ENCODE results near the gene NTNG1. TPM values are rescaled to one million over a fixed set of nuclear protein-coding genes. Genes with fewer than 3 reads are reported as not detected.

The NTNG1 gene
- total RNA-seq, 1 experiment from 2014 or later, result not detected

DNA sequence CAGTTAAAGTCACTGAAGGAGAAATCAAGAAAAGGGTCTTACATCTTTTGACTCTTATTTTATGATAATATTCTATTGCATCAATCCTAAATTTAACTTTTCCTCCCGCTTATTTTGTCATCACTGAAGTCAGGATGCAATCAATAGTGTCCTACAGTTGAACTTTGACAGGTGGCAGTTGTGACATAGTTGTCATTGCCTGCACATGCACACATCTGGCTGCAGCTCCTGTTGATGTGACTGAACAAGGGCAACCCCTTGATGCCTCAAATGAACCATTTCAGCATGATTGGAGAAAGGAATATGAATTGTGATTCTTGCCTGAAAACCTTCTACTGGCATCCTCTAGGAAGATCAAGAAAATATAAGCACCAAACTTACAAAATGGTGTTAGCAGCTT, 157.7 kb downstream of the NTNG1 start:
- ChIA-PET POLR2A (no interaction called here), CTCF (no interaction called here)
- no peaks in the 10 kb centered on the region for H3K36me3 Mint-ChIP-seq (ENCODE audit: insufficient read depth, unreplicated experiment)
- H3K27me3 Mint-ChIP-seq (ENCODE audit: insufficient read depth, unreplicated experiment), result no peaks in the 10 kb centered on the region
- no peaks in the 10 kb centered on the region for H3K9me3 Mint-ChIP-seq (ENCODE audit: unreplicated experiment)
- intact Hi-C loops (cut with micrococcal nuclease), result no loop called here
- H3K4me1 Mint-ChIP-seq (ENCODE audit: insufficient read depth, unreplicated experiment), result no peaks in the 10 kb centered on the region
- no peak overlapping the region for H3K27ac Mint-ChIP-seq (ENCODE audit: low read depth, unreplicated experiment)
- no peak for TF ChIP-seq CTCF (IDR thresholded peaks at IDR 0.05; ENCODE audit: unreplicated experiment)
- no peak for DNase-seq (ENCODE audit: unreplicated experiment)
- BruUV-seq (replicated peaks), result no TSS peak
- no peak overlapping the region for H3K4me3 Mint-ChIP-seq (ENCODE audit: unreplicated experiment)

DNA sequence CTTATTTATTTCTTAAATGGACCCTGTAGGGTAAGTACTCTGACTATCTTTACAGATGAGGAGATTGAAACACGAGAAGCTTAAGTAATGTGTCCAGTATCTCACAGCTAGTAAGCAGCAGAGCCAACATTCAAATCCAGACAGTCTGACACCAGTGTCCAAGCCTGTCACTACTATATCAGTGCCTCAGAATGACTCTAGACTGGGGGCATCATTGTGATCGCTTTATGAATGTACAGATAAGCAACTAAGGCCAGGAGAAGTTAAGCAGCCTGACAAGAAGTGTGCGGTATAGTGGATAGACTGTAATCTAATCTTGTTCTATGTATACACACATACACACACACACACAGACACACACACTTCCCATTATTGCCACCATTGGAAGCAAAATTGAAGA, 158.7 kb downstream of the NTNG1 start:
- no peak overlapping the region for H3K27ac Mint-ChIP-seq (ENCODE audit: low read depth, unreplicated experiment)
- ChIA-PET POLR2A (no interaction called here), CTCF (interaction anchor here (1.1 kb wide), 1 partner anchor 11 kb away, joined by 3 read pairs; no protein-coding TSS in a partner anchor)
- H3K4me1 Mint-ChIP-seq (ENCODE audit: insufficient read depth, unreplicated experiment), result no peaks in the 10 kb centered on the region
- no peaks in the 10 kb centered on the region for H3K36me3 Mint-ChIP-seq (ENCODE audit: insufficient read depth, unreplicated experiment)
- no peak for DNase-seq (ENCODE audit: unreplicated experiment)
- H3K27me3 Mint-ChIP-seq (ENCODE audit: insufficient read depth, unreplicated experiment), result no peaks in the 10 kb centered on the region
- H3K4me3 Mint-ChIP-seq (ENCODE audit: unreplicated experiment), result no peak overlapping the region
- no TSS peak for BruUV-seq (replicated peaks)
- intact Hi-C loops (cut with micrococcal nuclease), result no loop called here
- no peak for TF ChIP-seq CTCF (IDR thresholded peaks at IDR 0.05; ENCODE audit: unreplicated experiment)
- H3K9me3 Mint-ChIP-seq (ENCODE audit: unreplicated experiment), result no peaks in the 10 kb centered on the region

DNA sequence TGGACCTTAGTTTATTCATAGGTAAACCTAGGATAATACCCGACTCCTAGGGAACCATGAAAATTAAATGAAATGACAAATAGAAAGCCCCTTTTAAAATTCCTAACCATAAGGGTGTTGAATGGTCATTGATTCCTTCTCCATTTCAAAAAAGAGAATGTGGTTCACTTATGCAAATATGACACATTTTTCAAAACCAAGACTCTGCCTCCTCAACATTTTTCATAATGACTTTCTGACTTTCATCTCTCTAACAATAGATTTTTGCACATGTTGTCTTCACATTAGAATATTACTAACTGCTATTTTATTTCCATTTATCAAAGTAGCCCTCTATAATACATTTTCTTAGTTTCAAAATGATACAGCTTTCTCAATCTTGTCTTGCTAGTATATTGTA, 169.1 kb downstream of the NTNG1 start:
- intact Hi-C loops (cut with micrococcal nuclease), result no loop called here
- BruUV-seq (replicated peaks), result no TSS peak
- Mint-ChIP-seq H3K27ac (ENCODE audit: low read depth, unreplicated experiment) (no peak overlapping the region), H3K36me3 (ENCODE audit: insufficient read depth, unreplicated experiment) (no peaks in the 10 kb centered on the region), H3K9me3 (ENCODE audit: unreplicated experiment) (no peaks in the 10 kb centered on the region), H3K27me3 (ENCODE audit: insufficient read depth, unreplicated experiment) (no peaks in the 10 kb centered on the region), H3K4me1 (ENCODE audit: insufficient read depth, unreplicated experiment) (no peaks in the 10 kb centered on the region), H3K4me3 (ENCODE audit: unreplicated experiment) (no peak overlapping the region)
- ChIA-PET CTCF (interaction anchor here (0.7 kb wide), 1 partner anchor 1931 kb away, joined by 4 read pairs; no protein-coding TSS in a partner anchor), POLR2A (no interaction called here)
- no peak for DNase-seq (ENCODE audit: unreplicated experiment)
- no peak for TF ChIP-seq CTCF (IDR thresholded peaks at IDR 0.05; ENCODE audit: unreplicated experiment)

- Mint-ChIP-seq H3K4me1 (ENCODE audit: insufficient read depth, unreplicated experiment) (no peaks in the 10 kb centered on the region), H3K36me3 (ENCODE audit: insufficient read depth, unreplicated experiment) (no peaks in the 10 kb centered on the region), H3K4me3 (ENCODE audit: unreplicated experiment) (no peak overlapping the region), H3K9me3 (ENCODE audit: unreplicated experiment) (no peaks in the 10 kb centered on the region), H3K27ac (ENCODE audit: low read depth, unreplicated experiment) (no peak overlapping the region), H3K27me3 (ENCODE audit: insufficient read depth, unreplicated experiment) (no peaks in the 10 kb centered on the region)
- BruUV-seq (replicated peaks), result no TSS peak
- POLR2A ChIA-PET, result no interaction called here
- TF ChIP-seq CTCF (IDR thresholded peaks at IDR 0.05; ENCODE audit: unreplicated experiment), result no peak
- CTCF ChIA-PET, result interaction anchor here (0.5 kb wide), 1 partner anchor 906 kb away, joined by 3 read pairs; no protein-coding TSS in a partner anchor
- DNase-seq (ENCODE audit: unreplicated experiment), result no peak
- intact Hi-C loops (cut with micrococcal nuclease), result no loop called here
Observed at GRCh38 chr1:107315652-107316051, 174.8 kb downstream of the NTNG1 start.
